ENCODE results near the gene APOH.
A peak's percentile ranks its signal among the peaks of the same experiment; 100 is the strongest.

APOH gene, protein sequence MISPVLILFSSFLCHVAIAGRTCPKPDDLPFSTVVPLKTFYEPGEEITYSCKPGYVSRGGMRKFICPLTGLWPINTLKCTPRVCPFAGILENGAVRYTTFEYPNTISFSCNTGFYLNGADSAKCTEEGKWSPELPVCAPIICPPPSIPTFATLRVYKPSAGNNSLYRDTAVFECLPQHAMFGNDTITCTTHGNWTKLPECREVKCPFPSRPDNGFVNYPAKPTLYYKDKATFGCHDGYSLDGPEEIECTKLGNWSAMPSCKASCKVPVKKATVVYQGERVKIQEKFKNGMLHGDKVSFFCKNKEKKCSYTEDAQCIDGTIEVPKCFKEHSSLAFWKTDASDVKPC

DNA sequence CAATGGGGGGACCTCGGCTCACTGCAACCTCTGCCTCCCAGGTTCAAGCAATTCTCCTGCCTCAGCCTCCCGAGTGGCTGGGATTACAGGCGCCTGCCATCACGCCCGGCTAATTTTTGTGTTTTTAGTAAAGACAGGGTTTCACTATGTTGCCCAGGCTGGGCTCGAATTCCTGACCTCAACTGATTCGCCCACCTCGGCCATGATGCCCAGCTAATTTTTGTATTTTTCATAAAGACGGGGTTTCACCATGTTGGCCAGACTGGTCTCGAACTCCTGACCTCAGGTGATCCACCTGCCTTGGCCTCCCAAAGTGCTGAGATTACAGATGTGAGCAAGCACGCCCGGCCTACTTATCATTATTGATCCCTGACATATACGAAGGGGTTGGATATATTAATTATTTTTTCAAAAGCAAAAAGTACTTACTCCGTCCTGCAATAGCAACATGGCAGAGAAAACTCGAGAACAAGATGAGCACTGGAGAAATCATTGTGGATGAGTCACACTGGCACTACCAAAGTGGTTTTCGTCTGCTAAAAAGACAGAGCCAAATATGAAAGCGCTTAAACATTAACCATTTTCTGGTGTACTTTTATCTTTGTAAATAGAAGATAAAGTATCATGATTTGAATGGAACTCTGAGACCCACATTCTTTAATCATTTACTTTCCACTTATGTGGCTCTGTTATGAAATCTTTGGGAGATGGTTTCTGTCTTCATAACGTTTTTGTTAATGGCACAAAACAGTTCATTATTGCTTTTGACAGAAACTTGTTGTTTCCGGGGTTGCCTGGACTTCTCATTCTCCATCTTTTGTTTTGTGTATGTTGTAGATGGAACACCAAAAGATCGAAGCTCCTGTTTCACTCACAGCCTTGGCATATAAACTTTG lies at the start of gene APOH:
TSS of gene APOH (minus strand) at position 529 of the 896 bp plus-strand sequence. CDS start at position 493, 36 bp downstream.
- no peak within 1 kb of the TSS for H3K4me3 ChIP-seq (ENCODE audit: low read length)
- TF ChIP-seq, protein P1, sequence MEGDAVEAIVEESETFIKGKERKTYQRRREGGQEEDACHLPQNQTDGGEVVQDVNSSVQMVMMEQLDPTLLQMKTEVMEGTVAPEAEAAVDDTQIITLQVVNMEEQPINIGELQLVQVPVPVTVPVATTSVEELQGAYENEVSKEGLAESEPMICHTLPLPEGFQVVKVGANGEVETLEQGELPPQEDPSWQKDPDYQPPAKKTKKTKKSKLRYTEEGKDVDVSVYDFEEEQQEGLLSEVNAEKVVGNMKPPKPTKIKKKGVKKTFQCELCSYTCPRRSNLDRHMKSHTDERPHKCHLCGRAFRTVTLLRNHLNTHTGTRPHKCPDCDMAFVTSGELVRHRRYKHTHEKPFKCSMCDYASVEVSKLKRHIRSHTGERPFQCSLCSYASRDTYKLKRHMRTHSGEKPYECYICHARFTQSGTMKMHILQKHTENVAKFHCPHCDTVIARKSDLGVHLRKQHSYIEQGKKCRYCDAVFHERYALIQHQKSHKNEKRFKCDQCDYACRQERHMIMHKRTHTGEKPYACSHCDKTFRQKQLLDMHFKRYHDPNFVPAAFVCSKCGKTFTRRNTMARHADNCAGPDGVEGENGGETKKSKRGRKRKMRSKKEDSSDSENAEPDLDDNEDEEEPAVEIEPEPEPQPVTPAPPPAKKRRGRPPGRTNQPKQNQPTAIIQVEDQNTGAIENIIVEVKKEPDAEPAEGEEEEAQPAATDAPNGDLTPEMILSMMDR (conservative IDR thresholded peaks at IDR 0.05; ENCODE audit: low read depth, low read length), result no peak
- DNase-seq (ENCODE audit: low read depth), result no peak

DNA sequence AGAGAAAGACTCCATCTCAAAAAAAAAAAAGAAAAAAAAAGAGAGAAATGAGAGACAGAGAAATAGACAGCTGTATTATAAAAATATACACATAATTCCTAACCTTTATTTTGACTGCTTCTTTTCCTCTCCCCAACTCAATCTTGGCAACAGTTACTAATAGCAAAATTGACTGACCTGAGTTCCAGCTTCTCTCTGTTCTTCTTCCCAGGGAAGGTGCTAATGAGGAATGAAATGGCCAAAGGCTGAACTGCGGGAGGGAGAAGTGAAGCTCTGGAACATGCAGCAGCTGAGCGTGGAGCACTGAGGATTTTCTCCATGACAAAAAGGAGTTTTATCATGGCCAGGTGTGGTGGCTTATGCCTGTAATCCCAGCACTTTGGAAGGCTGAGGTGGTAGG lies 48.0 kb upstream of the APOH start:
- TF ChIP-seq, protein P1 (conservative IDR thresholded peaks at IDR 0.05; ENCODE audit: low read depth, low read length), result no peak
- no peak for DNase-seq (ENCODE audit: low read depth)
- H3K4me3 ChIP-seq (ENCODE audit: low read length), result no peak overlapping the region

DNA sequence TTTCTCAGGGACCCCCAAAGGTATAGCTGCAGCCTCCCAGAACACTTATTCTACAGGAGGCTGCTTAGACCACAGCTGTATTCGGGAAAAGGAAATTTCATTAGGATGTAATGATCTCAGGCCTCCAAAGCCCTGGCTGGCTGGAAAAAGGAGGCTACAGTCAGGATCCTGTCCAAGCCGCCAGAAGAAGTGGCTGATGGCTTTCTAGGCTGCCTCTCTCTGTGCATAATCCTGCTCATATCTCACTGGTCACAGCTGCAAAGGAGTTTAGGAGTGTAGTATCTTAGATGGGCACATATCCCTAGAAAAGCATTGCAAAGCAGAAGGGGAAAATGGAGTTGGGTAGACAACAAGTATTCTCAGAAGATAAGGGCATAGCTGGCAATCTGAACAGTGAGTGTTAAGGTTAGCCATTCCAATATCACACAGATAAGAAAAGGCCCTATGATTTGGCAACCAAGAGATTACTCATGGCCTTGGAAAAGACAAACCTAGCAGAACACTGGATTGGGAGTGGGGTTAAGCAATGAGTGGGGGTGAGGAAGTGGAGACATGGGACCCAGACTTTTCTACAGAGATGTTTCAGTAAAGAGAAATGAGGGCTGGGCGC lies 47.2 kb upstream of the APOH start:
- DNase-seq (ENCODE audit: low read depth), result no peak
- H3K4me3 ChIP-seq (ENCODE audit: low read length), result no peak overlapping the region
- TF ChIP-seq, protein P1 (conservative IDR thresholded peaks at IDR 0.05; ENCODE audit: low read depth, low read length), result no peak

DNA sequence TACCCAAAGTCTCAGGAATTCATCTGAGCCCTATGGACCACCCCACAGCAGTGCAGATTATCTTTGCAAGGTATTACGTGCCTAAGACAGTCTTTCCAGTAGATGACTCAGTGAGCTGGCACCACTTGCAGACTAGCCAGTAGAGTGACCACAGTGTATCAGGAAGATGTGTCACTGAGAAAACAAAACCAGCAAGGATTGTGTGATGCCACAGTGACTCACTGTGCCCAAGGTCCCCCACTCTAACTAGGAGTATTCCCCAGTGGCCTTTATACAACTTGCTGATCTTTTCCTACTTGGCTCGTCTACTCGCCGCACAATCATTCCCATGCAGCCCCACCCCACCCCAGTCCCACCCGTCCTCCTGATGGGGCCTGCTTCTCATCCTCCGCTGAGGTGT lies 46.4 kb upstream of the APOH start:
- TF ChIP-seq, protein P1 (conservative IDR thresholded peaks at IDR 0.05; ENCODE audit: low read depth, low read length), result no peak
- peak; percentile 54 for DNase-seq (ENCODE audit: low read depth)
- no peak overlapping the region for H3K4me3 ChIP-seq (ENCODE audit: low read length)

DNA sequence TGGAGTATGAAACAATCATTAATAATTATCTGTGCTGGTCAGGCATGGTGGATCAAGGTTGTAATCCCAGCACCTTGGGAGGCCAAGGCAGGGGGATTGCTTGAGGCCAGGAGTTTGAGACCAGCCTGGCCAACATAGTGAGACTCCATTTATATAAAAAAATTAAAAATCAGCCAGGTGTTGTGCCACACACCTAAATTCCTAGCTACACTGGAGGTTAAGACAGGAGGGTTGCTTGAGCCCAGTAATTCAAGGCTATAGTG lies 44.3 kb upstream of the APOH start:
- no peak for DNase-seq (ENCODE audit: low read depth)
- H3K4me3 ChIP-seq (ENCODE audit: low read length), result no peak overlapping the region
- TF ChIP-seq, protein P1 (conservative IDR thresholded peaks at IDR 0.05; ENCODE audit: low read depth, low read length), result no peak

DNA sequence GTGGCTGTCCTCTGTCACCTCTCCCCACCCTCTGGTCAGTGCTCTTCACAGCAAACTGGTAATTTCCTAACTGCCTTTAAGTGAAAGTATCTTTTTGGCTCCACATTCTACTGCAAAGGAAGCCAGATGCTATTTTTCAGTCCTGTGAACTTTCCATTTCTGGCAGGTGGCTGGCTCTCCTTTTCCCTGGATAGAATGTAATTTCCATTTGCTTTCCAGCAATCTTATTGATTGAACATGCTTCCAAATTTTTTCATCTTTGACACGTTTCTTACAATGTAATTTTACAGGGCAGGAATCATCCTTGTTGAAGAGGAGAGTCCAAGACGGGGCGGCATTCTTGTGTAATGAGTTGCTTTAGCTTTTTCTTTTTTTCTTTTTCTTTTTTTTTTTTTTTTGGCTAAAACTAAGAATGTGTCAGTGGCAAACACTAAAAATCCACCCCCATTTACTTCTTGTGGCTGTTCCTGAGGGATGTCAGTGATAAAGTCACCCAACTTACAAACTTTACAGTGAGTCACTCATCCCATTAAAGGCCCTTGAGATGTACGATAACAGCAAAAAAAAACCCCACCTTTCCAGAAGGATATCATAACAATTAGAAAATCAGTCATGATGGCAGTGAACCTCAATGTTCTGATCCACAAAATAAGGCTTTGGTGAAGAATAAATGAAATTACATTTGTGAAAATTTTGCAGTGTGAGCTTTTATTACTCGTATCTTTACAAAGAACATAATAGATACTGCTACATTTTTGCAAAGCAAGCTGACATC lies 43.8 kb upstream of the APOH start:
- H3K4me3 ChIP-seq (ENCODE audit: low read length), result no peak overlapping the region
- DNase-seq (ENCODE audit: low read depth), result no peak

More for the DNA sequence above, 43.8 kb upstream of the APOH start:
- TF ChIP-seq, protein P1 (conservative IDR thresholded peaks at IDR 0.05; ENCODE audit: low read depth, low read length), result no peak

Measured in retinal pigment epithelial cell (primary cell).